Heart left ventricle (tissue), 13 donors: ENCODE measurements around the gene TCP11L2.
"Not testable (repeated sequence)": the region's sequence is repeated elsewhere in the genome, so short reads cannot be mapped to it uniquely, and the experiment has no call there.

Experiments used
- POLR2A ChIP-seq, 2 donors: fragments of 450-650 bp; IDR thresholded peaks; one replicate each; pipeline ENCODE4 v1.6.1; 2017; ENCODE audit warnings: antibody characterized with exemption in 2 of 2, mild to moderate bottlenecking in 2 of 2, moderate library complexity in 2 of 2
- TF ChIP-seq, protein P1 (sequence below), 12 donors: fragments of 200-600 bp; sonication (generic) in 4 of 12; IDR thresholded peaks; one replicate each; pipeline versions ENCODE4 v1.5.0 to v1.8.0; 2018 to 2022; ENCODE audit warnings: antibody characterized with exemption in 12 of 12, mild to moderate bottlenecking in 5 of 12
- donor health status: ischemic (EF 13 %, LVEDD 7.1; RV severe dilation, severe dysfunction).
- donor health status: DM: no; HTN: yes; CAD: no.
- donor health status: DM: no; HTN: no; CAD: no.
- donor health status: ischemic (EF 25% LVEDD 6.9; RV normal size, moderate dysfunction).
- donor health status: ischemic (EF 25% LVEDD 5.7; RV mildly dilated, moderate dysfunction).
- donor health status: ischemic (EF 35%, LVEDD 5.7; RV mildly dilated, moderate dysfunction).
- donor health status: nonischemic (EF 11% LVEDD 7.7; RV severe dilation, severe dysfunction).
- donor health status: DM: yes; HTN: yes; CAD: no.
- donor health status: PGD.
- donor health status: ischemic (EF 29% LVEDD 5.4; RV normal size, mild dysfunction).
- donor health status: nonischemic (EF 23%, LVEDD 6.1; RV moderate dilation, normal function).

DNA sequence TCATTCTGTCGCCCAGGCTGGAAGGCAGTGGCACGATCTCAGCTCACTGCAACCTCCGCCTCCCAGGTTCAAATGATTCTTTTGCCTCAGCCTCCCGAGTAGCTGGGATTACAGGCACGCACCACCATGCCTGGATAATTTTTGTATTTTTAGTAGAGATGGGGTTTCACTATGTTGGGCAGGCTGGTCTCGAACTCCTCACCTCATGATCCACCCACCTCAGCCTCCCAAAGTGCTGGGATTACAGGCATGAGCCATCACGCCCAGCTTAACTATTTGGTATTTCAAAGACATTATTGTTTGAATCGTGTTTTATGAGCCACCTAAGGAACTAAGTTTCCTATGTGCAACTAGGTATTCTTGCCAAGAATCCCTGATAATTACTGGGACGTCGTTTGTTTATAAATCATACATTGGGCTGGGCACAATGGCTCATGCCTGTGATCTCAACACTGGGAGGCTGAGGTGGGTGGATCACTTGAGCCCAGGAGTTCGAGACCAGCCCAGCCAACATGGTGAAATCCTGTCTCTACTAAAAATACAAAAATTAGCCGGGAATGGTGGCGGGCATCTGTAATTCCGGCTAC is 15.9 kb upstream of the TCP11L2 start:
- TF ChIP-seq, protein P1, sequence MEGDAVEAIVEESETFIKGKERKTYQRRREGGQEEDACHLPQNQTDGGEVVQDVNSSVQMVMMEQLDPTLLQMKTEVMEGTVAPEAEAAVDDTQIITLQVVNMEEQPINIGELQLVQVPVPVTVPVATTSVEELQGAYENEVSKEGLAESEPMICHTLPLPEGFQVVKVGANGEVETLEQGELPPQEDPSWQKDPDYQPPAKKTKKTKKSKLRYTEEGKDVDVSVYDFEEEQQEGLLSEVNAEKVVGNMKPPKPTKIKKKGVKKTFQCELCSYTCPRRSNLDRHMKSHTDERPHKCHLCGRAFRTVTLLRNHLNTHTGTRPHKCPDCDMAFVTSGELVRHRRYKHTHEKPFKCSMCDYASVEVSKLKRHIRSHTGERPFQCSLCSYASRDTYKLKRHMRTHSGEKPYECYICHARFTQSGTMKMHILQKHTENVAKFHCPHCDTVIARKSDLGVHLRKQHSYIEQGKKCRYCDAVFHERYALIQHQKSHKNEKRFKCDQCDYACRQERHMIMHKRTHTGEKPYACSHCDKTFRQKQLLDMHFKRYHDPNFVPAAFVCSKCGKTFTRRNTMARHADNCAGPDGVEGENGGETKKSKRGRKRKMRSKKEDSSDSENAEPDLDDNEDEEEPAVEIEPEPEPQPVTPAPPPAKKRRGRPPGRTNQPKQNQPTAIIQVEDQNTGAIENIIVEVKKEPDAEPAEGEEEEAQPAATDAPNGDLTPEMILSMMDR (IDR thresholded peaks at IDR 0.05) = not testable (repeated sequence)
- not testable (repeated sequence) for TF ChIP-seq POLR2A (IDR thresholded peaks at IDR 0.05)
